Large intestine (tissue), 3 donors: ENCODE data around the gene TIMM17B. TPM values are rescaled to one million over a fixed set of nuclear protein-coding genes. Genes with fewer than 3 reads are reported as not detected.

ENCODE experiments used
- DNase-seq, 2 donors: peaks; one replicate each; pipeline versions ENCODE4 v3.0.0 to v3.0.0-alpha.2; 2013
- H3K27ac ChIP-seq: one replicate; pipeline ENCODE4 v1.5.1; 2013; ENCODE audit warnings: low read length
- H3K27me3 ChIP-seq: 2 replicates; pipeline ENCODE4 v1.6.1; 2013; ENCODE audit warnings: low read length; ENCODE audit not compliant: control insufficient read depth, insufficient read depth
- H3K36me3 ChIP-seq: 2 replicates; pipeline ENCODE4 v1.6.1; 2013; ENCODE audit warnings: low read length; ENCODE audit not compliant: control insufficient read depth, insufficient read depth
- H3K4me1 ChIP-seq: one replicate; pipeline ENCODE4 v1.6.1; 2013; ENCODE audit warnings: low read length; ENCODE audit not compliant: control insufficient read depth, insufficient read depth
- H3K4me3 ChIP-seq: one replicate; pipeline ENCODE4 v1.5.1; 2013; ENCODE audit warnings: low read length
- H3K9me3 ChIP-seq: one replicate; pipeline ENCODE4 v1.6.1; 2013; ENCODE audit warnings: mild to moderate bottlenecking, low read depth, low read length, moderate library complexity; ENCODE audit not compliant: control insufficient read depth
- WGBS: methylation state at CpG from one replicate; pipeline ENCODE4 v1.1.5; 2013; ENCODE audit warnings: low lambda C conversion rate; ENCODE audit not compliant: insufficient coverage; 5-methylcytosine and 5-hydroxymethylcytosine counted together
- polyA plus RNA-seq: library from polyadenylated mRNA; unstranded; fragments of 120-200 nt; gene quantifications from one replicate; pipeline ENCODE4 v1.2.1, GENCODE V29; 2013

Gene TIMM17B
- polyA plus RNA-seq, 1 donor, result 42.3 TPM

DNA sequence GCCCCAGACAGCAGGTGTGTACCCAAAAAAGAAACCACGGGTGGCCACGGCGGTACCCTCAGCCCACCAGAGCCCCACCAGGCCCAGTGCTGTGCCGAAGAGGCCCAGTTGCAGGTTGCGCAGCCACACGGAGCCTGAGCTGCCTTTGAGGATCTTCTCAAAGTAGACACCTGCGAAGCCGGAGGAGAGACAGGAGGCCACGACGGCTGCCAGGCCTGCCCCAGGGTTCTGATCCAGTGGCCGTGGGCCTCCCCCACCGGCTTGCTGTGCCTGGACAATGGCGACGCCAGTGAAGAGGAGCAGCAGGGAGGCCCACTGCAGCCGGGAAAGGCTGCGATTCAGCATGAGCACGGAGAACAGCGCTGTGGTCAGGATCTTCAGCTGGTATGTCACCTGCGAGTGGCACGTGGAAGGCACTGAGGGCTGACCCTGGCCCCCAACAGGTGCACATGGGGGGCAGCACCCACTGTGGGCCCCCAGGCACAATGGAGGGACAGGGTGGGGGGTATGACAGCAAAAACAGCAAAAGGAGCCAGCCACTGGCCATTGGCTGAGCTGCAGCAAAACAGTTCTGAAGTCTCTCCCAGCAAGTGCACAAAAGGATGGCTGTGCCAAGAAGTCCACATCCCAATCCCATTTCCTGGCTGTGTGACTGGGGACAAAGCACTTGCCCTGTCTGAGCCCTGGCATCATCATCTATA, 7.7 kb upstream of the TIMM17B start:
- WGBS, result no CpG with 5 or more reads among the region's 20 CpGs
- Histone ChIP-seq H3K4me3 (no peak overlapping the region), H3K9me3 (no peaks in the 10 kb centered on the region), H3K27me3 (no peaks in the 10 kb centered on the region), H3K4me1 (peaks cover 1% of the 10 kb centered on the region), H3K36me3 (peaks cover 45% of the 10 kb centered on the region), H3K27ac (no peak overlapping the region)
- no peak for DNase-seq

DNA sequence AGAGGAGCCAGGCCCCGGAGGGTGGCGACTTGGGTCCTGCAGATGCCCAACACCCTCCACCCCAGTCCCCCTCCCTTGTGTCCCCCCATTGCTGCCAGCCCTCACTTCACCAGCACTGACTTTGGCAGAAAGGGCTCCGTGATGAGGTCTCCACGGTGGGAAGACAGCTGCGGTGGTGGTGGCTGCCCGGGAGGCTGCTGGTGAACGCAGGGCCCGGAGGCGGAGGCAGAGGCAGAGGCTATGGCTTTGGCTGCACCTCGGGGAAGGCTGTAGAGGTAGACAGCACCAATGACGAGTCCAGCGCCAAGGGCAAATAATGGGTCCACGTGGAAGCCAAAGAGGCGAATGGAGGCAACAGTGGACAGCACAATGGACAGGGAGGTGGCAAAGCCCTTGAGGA, 7.1 kb upstream of the TIMM17B start:
- no peak overlapping the region for H3K27ac ChIP-seq
- no CpG with 5 or more reads among the region's 14 CpGs for WGBS
- DNase-seq, result no peak
- peaks cover 46% of the 10 kb centered on the region for H3K36me3 ChIP-seq
- H3K4me3 ChIP-seq, result no peak overlapping the region
- H3K9me3 ChIP-seq, result no peaks in the 10 kb centered on the region
- H3K4me1 ChIP-seq, result no peaks in the 10 kb centered on the region
- H3K27me3 ChIP-seq, result no peaks in the 10 kb centered on the region

DNA sequence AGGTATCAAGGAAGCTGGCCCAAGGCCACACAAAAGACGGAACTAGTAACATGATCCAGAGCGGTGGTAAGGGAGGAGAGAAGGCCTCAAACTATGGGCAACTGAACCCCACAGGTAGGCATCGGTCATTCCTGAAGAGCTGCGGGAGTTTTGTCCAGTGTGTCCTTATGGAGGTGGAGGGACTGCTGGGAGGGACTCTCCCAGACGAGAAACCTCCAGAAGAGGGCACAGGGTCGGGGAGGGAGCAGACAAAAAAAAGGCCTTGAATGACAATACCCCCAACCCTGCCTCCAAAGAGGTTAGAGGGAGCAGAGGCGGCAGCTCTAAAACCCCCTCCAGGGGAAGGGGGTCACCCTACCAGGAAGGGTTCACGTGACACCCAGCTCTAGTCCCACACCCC, 6.6 kb upstream of the TIMM17B start:
- H3K27ac ChIP-seq, result no peak overlapping the region
- no CpG with 5 or more reads among the region's 8 CpGs for WGBS
- H3K27me3 ChIP-seq, result no peaks in the 10 kb centered on the region
- no peak overlapping the region for H3K4me3 ChIP-seq
- DNase-seq, result no peak
- H3K36me3 ChIP-seq, result peaks cover 44% of the 10 kb centered on the region
- no peaks in the 10 kb centered on the region for H3K9me3 ChIP-seq
- no peaks in the 10 kb centered on the region for H3K4me1 ChIP-seq

DNA sequence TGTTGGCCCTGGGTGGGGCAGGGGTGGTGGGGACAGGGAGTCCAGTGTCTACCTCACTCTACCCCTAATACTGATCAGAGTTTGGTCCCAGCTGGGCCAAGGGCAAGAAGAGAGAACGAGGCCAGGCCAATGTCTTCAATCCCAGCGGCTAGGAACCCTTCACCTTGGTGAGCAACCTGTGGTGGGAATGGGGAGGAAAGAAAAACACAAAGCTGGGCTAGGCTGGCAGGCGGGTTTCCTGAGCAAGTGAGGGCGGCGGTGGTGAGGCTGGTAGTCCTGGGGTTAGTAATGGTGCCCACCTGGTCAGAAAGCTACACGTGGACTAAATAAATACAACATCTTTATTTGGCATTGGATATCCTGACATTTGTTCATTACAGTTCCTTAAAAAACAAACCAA, 5.7 kb upstream of the TIMM17B start:
- peaks cover 42% of the 10 kb centered on the region for H3K36me3 ChIP-seq
- WGBS, result no CpG with 5 or more reads among the region's 6 CpGs
- H3K27ac ChIP-seq, result no peak overlapping the region
- H3K4me1 ChIP-seq, result no peaks in the 10 kb centered on the region
- H3K4me3 ChIP-seq, result no peak overlapping the region
- no peaks in the 10 kb centered on the region for H3K9me3 ChIP-seq
- H3K27me3 ChIP-seq, result no peaks in the 10 kb centered on the region
- no peak for DNase-seq

DNA sequence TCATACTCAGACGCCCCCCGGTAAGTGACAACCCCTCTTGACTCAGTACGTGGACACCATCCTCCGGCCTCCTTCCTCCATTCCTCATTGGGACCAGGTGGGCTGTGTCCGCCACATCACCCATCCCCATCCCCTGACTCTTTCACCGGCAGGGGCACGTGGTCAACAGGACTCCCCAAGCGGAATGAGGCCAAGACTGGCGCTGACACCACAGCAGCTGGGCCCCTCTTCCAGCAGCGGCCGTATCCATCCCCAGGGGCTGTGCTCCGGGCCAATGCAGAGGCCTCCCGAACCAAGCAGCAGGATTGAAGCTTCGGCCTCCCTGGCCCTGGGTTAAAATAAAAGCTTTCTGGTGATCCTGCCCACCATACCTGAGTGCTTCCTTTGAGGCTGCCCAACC, 5.2 kb upstream of the TIMM17B start:
- H3K27ac ChIP-seq, result no peak overlapping the region
- WGBS, result no CpG with 5 or more reads among the region's 14 CpGs
- DNase-seq, result no peak
- H3K4me3 ChIP-seq, result no peak overlapping the region
- H3K9me3 ChIP-seq, result no peaks in the 10 kb centered on the region
- H3K36me3 ChIP-seq, result peaks cover 41% of the 10 kb centered on the region
- H3K4me1 ChIP-seq, result no peaks in the 10 kb centered on the region
- no peaks in the 10 kb centered on the region for H3K27me3 ChIP-seq

DNA sequence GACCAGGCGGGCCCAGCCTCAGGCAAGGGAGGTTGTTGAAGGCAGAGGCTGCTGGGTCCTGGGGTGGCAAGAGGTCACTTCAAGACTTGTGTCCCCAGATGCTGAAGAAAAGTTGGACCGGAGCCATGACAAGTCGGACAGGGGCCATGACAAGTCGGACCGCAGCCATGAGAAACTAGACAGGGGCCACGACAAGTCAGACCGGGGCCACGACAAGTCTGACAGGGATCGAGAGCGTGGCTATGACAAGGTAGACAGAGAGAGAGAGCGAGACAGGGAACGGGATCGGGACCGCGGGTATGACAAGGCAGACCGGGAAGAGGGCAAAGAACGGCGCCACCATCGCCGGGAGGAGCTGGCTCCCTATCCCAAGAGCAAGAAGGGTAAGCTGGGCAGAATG, 4.6 kb upstream of the TIMM17B start:
- H3K4me1 ChIP-seq, result no peaks in the 10 kb centered on the region
- no peak for DNase-seq
- H3K4me3 ChIP-seq, result no peak overlapping the region
- H3K27me3 ChIP-seq, result no peaks in the 10 kb centered on the region
- WGBS, result no CpG with 5 or more reads among the region's 20 CpGs
- H3K36me3 ChIP-seq, result peaks cover 39% of the 10 kb centered on the region
- no peaks in the 10 kb centered on the region for H3K9me3 ChIP-seq
- H3K27ac ChIP-seq, result no peak overlapping the region

DNA sequence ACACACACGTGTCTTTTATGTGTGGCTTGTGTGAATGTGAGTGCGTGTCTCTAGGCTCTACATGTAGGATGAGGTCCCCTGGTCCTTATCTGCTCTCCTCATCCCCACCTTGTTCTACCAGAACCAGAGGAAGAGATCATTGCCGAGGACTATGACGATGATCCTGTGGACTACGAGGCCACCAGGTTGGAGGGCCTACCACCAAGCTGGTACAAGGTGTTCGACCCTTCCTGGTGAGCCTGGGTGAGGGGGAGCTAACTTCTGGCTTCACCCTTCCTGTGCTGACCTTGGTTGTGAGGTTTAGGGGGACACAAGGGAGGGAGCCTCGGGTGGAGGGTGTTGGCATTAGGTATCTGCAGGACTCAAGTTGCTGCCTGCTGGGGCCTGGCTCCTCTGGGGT, 3.5 kb upstream of the TIMM17B start:
- no CpG with 5 or more reads among the region's 7 CpGs for WGBS
- no peaks in the 10 kb centered on the region for H3K27me3 ChIP-seq
- DNase-seq, result no peak
- no peak overlapping the region for H3K4me3 ChIP-seq
- peaks cover 5% of the 10 kb centered on the region for H3K4me1 ChIP-seq
- no peaks in the 10 kb centered on the region for H3K9me3 ChIP-seq
- H3K36me3 ChIP-seq, result peaks cover 33% of the 10 kb centered on the region
- no peak overlapping the region for H3K27ac ChIP-seq

DNA sequence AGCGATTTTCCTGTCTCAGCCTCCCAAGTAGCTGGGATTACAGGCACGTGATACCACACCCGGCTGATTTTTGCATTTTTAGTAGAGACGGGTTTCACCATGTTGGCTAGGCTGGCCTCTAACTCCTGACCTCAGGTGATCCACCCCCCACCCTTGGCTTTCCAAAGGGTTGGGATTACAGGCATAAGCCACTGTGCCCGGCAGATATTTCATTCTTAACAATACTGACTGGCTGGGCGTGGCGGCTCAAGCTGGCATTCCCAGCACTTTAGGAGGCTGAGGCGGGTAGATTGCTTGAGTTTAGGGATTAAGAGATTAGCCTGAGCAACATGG, 1.5 kb upstream of the TIMM17B start:
- WGBS, result no CpG with 5 or more reads among the region's 8 CpGs
- H3K9me3 ChIP-seq, result no peaks in the 10 kb centered on the region
- H3K27ac ChIP-seq, result no peak overlapping the region
- peaks cover 35% of the 10 kb centered on the region for H3K36me3 ChIP-seq
- peaks cover 5% of the 10 kb centered on the region for H3K4me1 ChIP-seq
- no peak for DNase-seq
- no peaks in the 10 kb centered on the region for H3K27me3 ChIP-seq
- no peak overlapping the region for H3K4me3 ChIP-seq

DNA sequence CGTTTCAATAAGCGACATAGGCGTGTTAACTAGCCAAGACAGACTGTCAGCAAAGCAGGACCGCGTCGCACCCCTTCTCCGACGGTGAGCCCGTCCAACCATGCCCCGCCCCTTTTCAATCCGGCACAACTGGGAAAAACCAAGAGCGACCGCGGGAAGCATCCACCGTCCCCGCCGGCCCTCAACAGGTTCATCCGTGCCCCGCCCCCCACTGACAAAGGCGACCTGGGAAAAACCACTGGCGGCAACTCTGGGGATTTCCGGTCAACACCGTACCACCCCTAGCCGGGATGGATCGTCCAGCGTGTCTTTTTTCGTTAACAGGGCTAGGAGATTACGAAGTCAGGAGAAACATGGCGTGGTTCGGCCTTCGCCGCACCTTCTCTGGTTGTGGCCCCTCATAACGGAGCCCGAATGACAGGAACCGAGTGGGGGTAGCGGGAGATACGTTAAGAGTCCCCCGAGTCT, 377 bp downstream of the TIMM17B start:
- WGBS, result no CpG with 5 or more reads among the region's 38 CpGs
- Histone ChIP-seq H3K27ac (peak overlapping the region; percentile 96), H3K36me3 (peaks cover 43% of the 10 kb centered on the region), H3K27me3 (no peaks in the 10 kb centered on the region), H3K4me1 (peaks cover 5% of the 10 kb centered on the region), H3K4me3 (peak overlapping the region; percentile 84), H3K9me3 (no peaks in the 10 kb centered on the region)
- DNase-seq, result peak; percentile 68 to 82

DNA sequence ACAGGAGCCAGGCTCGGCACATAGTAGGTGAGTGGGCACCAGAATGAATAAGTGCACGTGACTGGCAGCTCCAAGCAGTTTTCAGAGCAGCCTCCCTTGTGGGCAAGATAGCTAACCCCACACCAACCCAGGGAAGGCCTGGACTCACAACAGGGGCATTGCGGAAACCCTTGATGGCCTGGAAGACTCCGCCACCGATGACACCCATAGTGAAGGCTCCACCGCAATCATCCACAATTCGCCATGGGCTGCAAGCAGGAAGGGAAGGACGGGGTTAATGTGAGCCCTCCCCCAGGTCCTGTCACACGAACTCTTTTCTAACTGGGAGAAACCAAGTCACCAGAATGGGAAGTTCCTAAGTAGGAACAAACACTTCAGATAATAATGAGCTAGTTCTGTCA, 957 bp downstream of the TIMM17B start:
- WGBS, result no CpG with 5 or more reads among the region's 9 CpGs
- no peaks in the 10 kb centered on the region for H3K9me3 ChIP-seq
- H3K4me1 ChIP-seq, result peaks cover 10% of the 10 kb centered on the region
- H3K4me3 ChIP-seq, result peak overlapping the region; percentile 84
- peaks cover 37% of the 10 kb centered on the region for H3K36me3 ChIP-seq
- H3K27me3 ChIP-seq, result no peaks in the 10 kb centered on the region
- peak overlapping the region; percentile 96 for H3K27ac ChIP-seq
- no peak for DNase-seq

DNA sequence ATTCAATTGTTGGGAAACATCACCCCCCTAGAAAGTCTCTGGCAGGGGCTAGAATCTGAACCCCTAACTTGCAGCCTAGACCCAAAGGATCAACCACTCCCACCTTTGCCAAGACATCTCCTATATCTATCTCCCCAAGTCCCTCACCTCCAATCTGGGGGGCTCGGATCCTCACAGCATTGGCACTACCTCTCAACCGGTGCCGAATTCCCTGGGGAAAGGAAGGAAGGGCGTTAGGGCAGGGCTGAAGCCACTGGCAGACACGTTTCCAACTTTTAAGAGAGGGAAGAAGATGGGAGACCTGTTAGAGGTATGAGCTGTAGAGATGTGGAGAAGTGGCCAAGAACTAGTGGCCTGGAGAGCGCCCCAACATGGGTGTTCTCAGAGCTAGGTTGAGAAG, 2.7 kb downstream of the TIMM17B start:
- Histone ChIP-seq H3K4me1 (peaks cover 10% of the 10 kb centered on the region), H3K4me3 (no peak overlapping the region), H3K9me3 (no peaks in the 10 kb centered on the region), H3K27me3 (no peaks in the 10 kb centered on the region), H3K36me3 (peaks cover 29% of the 10 kb centered on the region), H3K27ac (no peak overlapping the region)
- no CpG with 5 or more reads among the region's 6 CpGs for WGBS
- DNase-seq, result no peak
